A549 (cell line): Measurements from ENCODE around the gene SAMD4B. TPM values are rescaled to one million over a fixed set of nuclear protein-coding genes. Genes with fewer than 3 reads are reported as not detected.

ENCODE experiments used
- CBX8 ChIP-seq: fragments of 200-600 bp; sonication (generic); IDR thresholded peaks from 2 replicates; pipeline ENCODE4 v1.6.1; 2016
- EP300 ChIP-seq, 2 experiments: fragments of >200 bp; sonication (Bioruptor Twin); formaldehyde crosslinking; IDR thresholded peaks; 2 replicates in 1 of 2; 3 replicates in 1 of 2; pipeline ENCODE4 v1.6.1; 2016 to 2017
- KDM1A ChIP-seq: fragments of 200-600 bp; sonication (generic); IDR thresholded peaks from 2 replicates; pipeline ENCODE4 v1.6.1; 2016; ENCODE audit warnings: low read depth, mild to moderate bottlenecking
- KDM5A ChIP-seq: fragments of 200-600 bp; sonication (generic); IDR thresholded peaks from 2 replicates; pipeline ENCODE4 v1.6.1; 2016; ENCODE audit warnings: antibody characterized with exemption, mild to moderate bottlenecking
- MAFK ChIP-seq: fragments of 450-650 bp; IDR thresholded peaks from 2 replicates; pipeline ENCODE4 v1.6.1; 2014; ENCODE audit not compliant: partially characterized antibody
- MAZ ChIP-seq: fragments of 150-350 bp; IDR thresholded peaks from 2 replicates; pipeline ENCODE4 v1.6.1; 2014; ENCODE audit warnings: antibody characterized with exemption, low read depth, low read length, borderline replicate concordance
- NFE2L2 ChIP-seq: fragments of 150-350 bp; conservative IDR thresholded peaks from 2 replicates; pipeline ENCODE4 v1.6.1; 2014; ENCODE audit warnings: low read length
- NR3C1 ChIP-seq: fragments of >200 bp; sonication (Bioruptor Twin); formaldehyde crosslinking; IDR thresholded peaks from 3 replicates; pipeline ENCODE4 v1.6.1; 2017
- PHF8 ChIP-seq: fragments of 200-600 bp; sonication (generic); IDR thresholded peaks from 2 replicates; pipeline ENCODE4 v1.6.1; 2016; ENCODE audit warnings: low read depth, mild to moderate bottlenecking, antibody characterized with exemption, moderate library complexity, borderline replicate concordance
- POLR2A ChIP-seq: IDR thresholded peaks from 2 replicates; pipeline ENCODE4 v1.6.1; 2012; ENCODE audit warnings: mild to moderate bottlenecking, low read length
- RAD21 ChIP-seq, 2 experiments: fragments of >200 bp in 1 of 2; sonication (Bioruptor Twin) in 1 of 2; formaldehyde crosslinking in 1 of 2; IDR thresholded peaks in 1 of 2; conservative IDR thresholded peaks in 1 of 2; 2 replicates in 1 of 2; 3 replicates in 1 of 2; pipeline ENCODE4 v1.6.1; 2012 to 2018; ENCODE audit warnings: inconsistent platforms in 1 of 2
- RARB ChIP-seq: fragments of 250-450 bp; sonication (Bioruptor Pico); IDR thresholded peaks from 2 replicates; pipeline ENCODE4 v1.8.0; 2021; ENCODE audit warnings: mild to moderate bottlenecking, moderate library complexity
- RCOR1 ChIP-seq: fragments of 150-350 bp; IDR thresholded peaks from 2 replicates; pipeline ENCODE4 v1.6.1; 2014; ENCODE audit warnings: antibody characterized with exemption, low read length, low read depth
- SREBF2 ChIP-seq: fragments of 450-650 bp; IDR thresholded peaks from 2 replicates; pipeline ENCODE4 v1.6.1; 2014; ENCODE audit warnings: mild to moderate bottlenecking, moderate library complexity
- TFCP2L1 ChIP-seq: fragments of 250-450 bp; sonication (Bioruptor Pico); IDR thresholded peaks from 2 replicates; pipeline ENCODE4 v1.5.0; 2021; ENCODE audit warnings: mild to moderate bottlenecking
- ZFP36 ChIP-seq: fragments of 450-650 bp; IDR thresholded peaks from 2 replicates; pipeline ENCODE4 v1.6.1; 2014; ENCODE audit warnings: borderline replicate concordance; ENCODE audit not compliant: partially characterized antibody
- ZNF302 ChIP-seq: fragments of 250-450 bp; sonication (Bioruptor Pico); IDR thresholded peaks from 2 replicates; pipeline ENCODE4 v1.9.0; 2021; ENCODE audit warnings: inconsistent platforms, mild to moderate bottlenecking, moderate library complexity
- ZSCAN20 ChIP-seq: fragments of 250-450 bp; sonication (Bioruptor Pico); IDR thresholded peaks from 2 replicates; pipeline ENCODE4 v1.8.0; 2022; ENCODE audit warnings: mild to moderate bottlenecking, moderate library complexity
- polyA plus RNA-seq, 4 experiments: library from polyadenylated mRNA; depleted of rRNA in 3 of 4; stranded (reverse); fragments of >200 nt; fragmentation: RNase III in 1 of 4; extraction: RNeasy Plus Mini Kit Qiagen cat#74134 plus additional on column Dnase treatment in 1 of 4; gene quantifications; 2 replicates in 3 of 4; 3 replicates in 1 of 4; pipeline ENCODE4 v1.2.3, GENCODE V29; 2011 to 2017
- TF ChIP-seq, protein P1 (sequence below): fragments of >200 bp; sonication (Bioruptor Twin); formaldehyde crosslinking; IDR thresholded peaks from 2 replicates; pipeline ENCODE4 v1.6.1; 2016
- TF ChIP-seq, protein P2 (sequence below): fragments of >200 bp; sonication (Bioruptor Twin); formaldehyde crosslinking; IDR thresholded peaks from 3 replicates; pipeline ENCODE4 v1.5.1; 2016
- TF ChIP-seq, protein P3 (sequence below): fragments of 450-650 bp; IDR thresholded peaks from 2 replicates; pipeline ENCODE4 v1.6.1; 2014; ENCODE audit warnings: antibody characterized with exemption
- TF ChIP-seq, protein P4 (sequence below): fragments of 250-450 bp; sonication (Bioruptor Pico); IDR thresholded peaks from 2 replicates; pipeline ENCODE4 v1.5.0; 2020; ENCODE audit warnings: low read depth, mild to moderate bottlenecking, moderate library complexity
- TF ChIP-seq, protein P5 (sequence below): fragments of >200 bp; sonication (Bioruptor Twin); formaldehyde crosslinking; IDR thresholded peaks from 3 replicates; pipeline ENCODE4 v1.6.1; 2016
- TF ChIP-seq, protein P6 (sequence below): fragments of 150-350 bp; IDR thresholded peaks from 2 replicates; pipeline ENCODE4 v1.6.1; 2014; ENCODE audit warnings: low read depth, mild to moderate bottlenecking, low read length
- TF ChIP-seq, protein P7 (sequence below): IDR thresholded peaks from 2 replicates; pipeline ENCODE4 v1.6.1; 2012; ENCODE audit warnings: low read depth, borderline replicate concordance
- TF ChIP-seq, protein P8 (sequence below): IDR thresholded peaks from 2 replicates; pipeline ENCODE4 v1.6.1; 2012

SAMD4B gene
- polyA plus RNA-seq, 2 of the 4 experiments (the other 2 are of a cell fraction): 82.1 to 118 TPM

DNA sequence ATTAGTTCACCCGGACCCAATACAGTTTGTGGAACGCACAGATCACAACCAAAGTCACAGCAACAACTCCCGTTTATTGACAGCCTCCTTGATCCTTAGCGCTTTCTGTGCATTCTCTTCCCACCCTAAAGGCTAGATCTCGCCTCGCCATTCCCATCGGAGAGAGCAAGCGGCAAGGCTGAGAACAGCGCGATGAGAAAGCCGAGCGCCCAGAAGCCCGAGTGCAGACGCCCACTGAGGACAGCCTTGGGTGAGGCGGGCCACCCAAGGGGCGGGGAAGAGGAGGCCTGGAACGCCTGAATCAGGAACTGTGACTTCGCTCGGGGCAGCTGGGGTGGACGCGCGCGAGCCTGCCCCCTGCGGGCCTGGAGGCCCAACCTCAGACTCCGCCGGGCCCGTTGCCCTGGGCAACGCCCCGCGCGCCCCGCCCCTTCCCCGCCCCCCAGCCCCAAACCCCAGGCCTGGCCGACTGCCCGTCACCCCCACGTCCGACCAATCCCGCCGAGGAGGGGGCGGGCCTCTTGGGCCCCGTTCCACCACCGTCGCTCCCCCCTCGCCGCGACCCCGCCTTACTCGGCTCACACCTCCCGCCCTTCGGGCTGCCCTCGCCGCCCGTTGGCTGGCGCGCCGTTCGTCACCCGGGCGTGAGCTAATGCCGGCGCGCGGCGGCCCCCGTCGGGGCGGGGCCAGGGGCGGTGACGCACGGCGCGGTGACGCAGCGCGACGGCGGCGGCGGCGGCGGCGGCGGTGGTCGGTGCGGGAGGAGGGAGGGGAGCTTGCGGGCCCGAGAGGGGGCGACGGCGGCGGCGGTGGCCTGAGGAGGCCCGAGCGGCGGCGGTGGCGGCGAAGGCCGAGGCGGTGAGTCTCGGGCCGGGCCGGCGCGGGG, at the start of gene SAMD4B (continued):
- no peak for TF ChIP-seq SREBF2
- no peak for TF ChIP-seq RCOR1
- TF ChIP-seq, protein P1, sequence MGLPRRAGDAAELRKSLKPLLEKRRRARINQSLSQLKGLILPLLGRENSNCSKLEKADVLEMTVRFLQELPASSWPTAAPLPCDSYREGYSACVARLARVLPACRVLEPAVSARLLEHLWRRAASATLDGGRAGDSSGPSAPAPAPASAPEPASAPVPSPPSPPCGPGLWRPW: no peak
- TF ChIP-seq, protein P2, sequence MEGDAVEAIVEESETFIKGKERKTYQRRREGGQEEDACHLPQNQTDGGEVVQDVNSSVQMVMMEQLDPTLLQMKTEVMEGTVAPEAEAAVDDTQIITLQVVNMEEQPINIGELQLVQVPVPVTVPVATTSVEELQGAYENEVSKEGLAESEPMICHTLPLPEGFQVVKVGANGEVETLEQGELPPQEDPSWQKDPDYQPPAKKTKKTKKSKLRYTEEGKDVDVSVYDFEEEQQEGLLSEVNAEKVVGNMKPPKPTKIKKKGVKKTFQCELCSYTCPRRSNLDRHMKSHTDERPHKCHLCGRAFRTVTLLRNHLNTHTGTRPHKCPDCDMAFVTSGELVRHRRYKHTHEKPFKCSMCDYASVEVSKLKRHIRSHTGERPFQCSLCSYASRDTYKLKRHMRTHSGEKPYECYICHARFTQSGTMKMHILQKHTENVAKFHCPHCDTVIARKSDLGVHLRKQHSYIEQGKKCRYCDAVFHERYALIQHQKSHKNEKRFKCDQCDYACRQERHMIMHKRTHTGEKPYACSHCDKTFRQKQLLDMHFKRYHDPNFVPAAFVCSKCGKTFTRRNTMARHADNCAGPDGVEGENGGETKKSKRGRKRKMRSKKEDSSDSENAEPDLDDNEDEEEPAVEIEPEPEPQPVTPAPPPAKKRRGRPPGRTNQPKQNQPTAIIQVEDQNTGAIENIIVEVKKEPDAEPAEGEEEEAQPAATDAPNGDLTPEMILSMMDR: peak; percentile 96
- no peak for TF ChIP-seq ZNF302 (CRISPR knock-in tag)
- TF ChIP-seq, protein P3, sequence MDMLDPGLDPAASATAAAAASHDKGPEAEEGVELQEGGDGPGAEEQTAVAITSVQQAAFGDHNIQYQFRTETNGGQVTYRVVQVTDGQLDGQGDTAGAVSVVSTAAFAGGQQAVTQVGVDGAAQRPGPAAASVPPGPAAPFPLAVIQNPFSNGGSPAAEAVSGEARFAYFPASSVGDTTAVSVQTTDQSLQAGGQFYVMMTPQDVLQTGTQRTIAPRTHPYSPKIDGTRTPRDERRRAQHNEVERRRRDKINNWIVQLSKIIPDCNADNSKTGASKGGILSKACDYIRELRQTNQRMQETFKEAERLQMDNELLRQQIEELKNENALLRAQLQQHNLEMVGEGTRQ: no peak
- no peak for TF ChIP-seq NFE2L2
- TF ChIP-seq TFCP2L1 (CRISPR knock-in tag): peak; percentile 87
- TF ChIP-seq, protein P4, sequence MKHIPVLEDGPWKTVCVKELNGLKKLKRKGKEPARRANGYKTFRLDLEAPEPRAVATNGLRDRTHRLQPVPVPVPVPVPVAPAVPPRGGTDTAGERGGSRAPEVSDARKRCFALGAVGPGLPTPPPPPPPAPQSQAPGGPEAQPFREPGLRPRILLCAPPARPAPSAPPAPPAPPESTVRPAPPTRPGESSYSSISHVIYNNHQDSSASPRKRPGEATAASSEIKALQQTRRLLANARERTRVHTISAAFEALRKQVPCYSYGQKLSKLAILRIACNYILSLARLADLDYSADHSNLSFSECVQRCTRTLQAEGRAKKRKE: no peak
- TF ChIP-seq NR3C1: no peak
- TF ChIP-seq POLR2A: peak; percentile 97
- TF ChIP-seq, protein P5, sequence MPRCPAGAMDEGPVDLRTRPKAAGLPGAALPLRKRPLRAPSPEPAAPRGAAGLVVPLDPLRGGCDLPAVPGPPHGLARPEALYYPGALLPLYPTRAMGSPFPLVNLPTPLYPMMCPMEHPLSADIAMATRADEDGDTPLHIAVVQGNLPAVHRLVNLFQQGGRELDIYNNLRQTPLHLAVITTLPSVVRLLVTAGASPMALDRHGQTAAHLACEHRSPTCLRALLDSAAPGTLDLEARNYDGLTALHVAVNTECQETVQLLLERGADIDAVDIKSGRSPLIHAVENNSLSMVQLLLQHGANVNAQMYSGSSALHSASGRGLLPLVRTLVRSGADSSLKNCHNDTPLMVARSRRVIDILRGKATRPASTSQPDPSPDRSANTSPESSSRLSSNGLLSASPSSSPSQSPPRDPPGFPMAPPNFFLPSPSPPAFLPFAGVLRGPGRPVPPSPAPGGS: peak; percentile 85
- peak; percentile 95 for TF ChIP-seq PHF8
- no peak for TF ChIP-seq KDM1A
- peak; percentile 31 to 60; a peak in 4 of 5 replicates for TF ChIP-seq RAD21 (conservative IDR thresholded peaks at IDR 0.05 in 1 of 2, IDR thresholded peaks at IDR 0.05 in 1 of 2)
- peak in 1 of 2 experiments; percentile 9; a peak in 1 of 5 replicates for TF ChIP-seq EP300 (IDR thresholded peaks at IDR 0.05)
- TF ChIP-seq MAZ: peak; percentile 85; the same call in 1 of the 2 replicates
- TF ChIP-seq, protein P6, sequence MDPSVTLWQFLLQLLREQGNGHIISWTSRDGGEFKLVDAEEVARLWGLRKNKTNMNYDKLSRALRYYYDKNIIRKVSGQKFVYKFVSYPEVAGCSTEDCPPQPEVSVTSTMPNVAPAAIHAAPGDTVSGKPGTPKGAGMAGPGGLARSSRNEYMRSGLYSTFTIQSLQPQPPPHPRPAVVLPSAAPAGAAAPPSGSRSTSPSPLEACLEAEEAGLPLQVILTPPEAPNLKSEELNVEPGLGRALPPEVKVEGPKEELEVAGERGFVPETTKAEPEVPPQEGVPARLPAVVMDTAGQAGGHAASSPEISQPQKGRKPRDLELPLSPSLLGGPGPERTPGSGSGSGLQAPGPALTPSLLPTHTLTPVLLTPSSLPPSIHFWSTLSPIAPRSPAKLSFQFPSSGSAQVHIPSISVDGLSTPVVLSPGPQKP: no peak
- TF ChIP-seq, protein P7, sequence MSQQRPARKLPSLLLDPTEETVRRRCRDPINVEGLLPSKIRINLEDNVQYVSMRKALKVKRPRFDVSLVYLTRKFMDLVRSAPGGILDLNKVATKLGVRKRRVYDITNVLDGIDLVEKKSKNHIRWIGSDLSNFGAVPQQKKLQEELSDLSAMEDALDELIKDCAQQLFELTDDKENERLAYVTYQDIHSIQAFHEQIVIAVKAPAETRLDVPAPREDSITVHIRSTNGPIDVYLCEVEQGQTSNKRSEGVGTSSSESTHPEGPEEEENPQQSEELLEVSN: no peak
- TF ChIP-seq MAFK: peak; percentile 13
- peak; percentile 67 for TF ChIP-seq KDM5A
- TF ChIP-seq ZSCAN20 (CRISPR knock-in tag): no peak
- TF ChIP-seq, protein P8, sequence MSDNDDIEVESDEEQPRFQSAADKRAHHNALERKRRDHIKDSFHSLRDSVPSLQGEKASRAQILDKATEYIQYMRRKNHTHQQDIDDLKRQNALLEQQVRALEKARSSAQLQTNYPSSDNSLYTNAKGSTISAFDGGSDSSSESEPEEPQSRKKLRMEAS: peak; percentile 91
- no peak for TF ChIP-seq CBX8
- TF ChIP-seq ZFP36: no peak
- TF ChIP-seq RARB (CRISPR knock-in tag): no peak
